HepG2 (cell line): Measurements from ENCODE around the gene ZFX. TPM values are rescaled to one million over a fixed set of nuclear protein-coding genes. Genes with fewer than 3 reads are reported as not detected.

Experiments
- ASH2L ChIP-seq: fragments of 300-600, 200-600 bp; sonication (generic); IDR thresholded peaks from 2 replicates; pipeline ENCODE4 v1.7.0; 2017; ENCODE audit warnings: low read depth, mild to moderate bottlenecking, moderate library complexity, mixed read lengths, low read length; ENCODE audit not compliant: insufficient read length
- CENPX ChIP-seq: sonication (generic); formaldehyde crosslinking; IDR thresholded peaks from 2 replicates; pipeline ENCODE4 v1.9.0; 2021; ENCODE audit warnings: mild to moderate bottlenecking, missing genetic modification reagents, moderate library complexity
- ELF4 ChIP-seq: sonication (generic); formaldehyde crosslinking; IDR thresholded peaks from 2 replicates; pipeline ENCODE4 v1.5.0; 2020; ENCODE audit warnings: missing genetic modification reagents, mild to moderate bottlenecking, moderate library complexity, borderline replicate concordance
- GZF1 ChIP-seq: sonication (generic); formaldehyde crosslinking; IDR thresholded peaks from 2 replicates; pipeline ENCODE4 v1.5.1; 2020; ENCODE audit warnings: mild to moderate bottlenecking, missing genetic modification reagents
- LCORL ChIP-seq, 2 experiments: fragments of 450-650 bp in 1 of 2; sonication (generic) in 1 of 2; formaldehyde crosslinking in 1 of 2; IDR thresholded peaks; 2 replicates each; pipeline versions ENCODE4 v1.5.0 to v1.6.1; 2017 to 2020; ENCODE audit warnings: antibody characterized with exemption in 1 of 2, missing genetic modification reagents in 1 of 2
- MXI1 ChIP-seq: IDR thresholded peaks from 3 replicates; pipeline ENCODE4 v1.6.1; 2012; ENCODE audit warnings: low read depth, low read length, inconsistent platforms, borderline replicate concordance
- RAD51 ChIP-seq: fragments of 450-650 bp; IDR thresholded peaks from 2 replicates; pipeline ENCODE4 v1.6.1; 2016; ENCODE audit warnings: borderline replicate concordance
- SRY ChIP-seq: sonication (generic); formaldehyde crosslinking; IDR thresholded peaks from 2 replicates; pipeline ENCODE4 v1.8.0; 2022; ENCODE audit warnings: mild to moderate bottlenecking, missing genetic modification reagents
- U2AF1 ChIP-seq: fragments of 200-400 bp; formaldehyde crosslinking; optimal IDR thresholded peaks from 2 replicates; pipeline ENCODE3; 2017; ENCODE audit warnings: mild to moderate bottlenecking, low read depth, low read length
- YY1 ChIP-seq: IDR thresholded peaks from 2 replicates; pipeline ENCODE4 v1.6.1; 2011; ENCODE audit warnings: low read length, low read depth, moderate library complexity, mild to moderate bottlenecking; ENCODE audit not compliant: insufficient read depth, insufficient replicate concordance
- ZBTB1 ChIP-seq: sonication (generic); formaldehyde crosslinking; IDR thresholded peaks from 2 replicates; pipeline ENCODE4 v1.4.0; 2020; ENCODE audit warnings: missing genetic modification reagents, borderline replicate concordance
- ZNF280B ChIP-seq: sonication (generic); formaldehyde crosslinking; IDR thresholded peaks from 2 replicates; pipeline ENCODE4 v1.5.0; 2020; ENCODE audit warnings: missing genetic modification reagents, mild to moderate bottlenecking, borderline replicate concordance
- ZNF335 ChIP-seq: sonication (generic); formaldehyde crosslinking; IDR thresholded peaks from 2 replicates; pipeline ENCODE4 v1.4.0; 2020; ENCODE audit warnings: missing genetic modification reagents
- ZNF672 ChIP-seq: sonication (generic); formaldehyde crosslinking; IDR thresholded peaks from 2 replicates; pipeline ENCODE4 v1.8.1; 2022; ENCODE audit warnings: missing genetic modification reagents
- ZNF749 ChIP-seq: sonication (generic); formaldehyde crosslinking; IDR thresholded peaks from 2 replicates; pipeline ENCODE4 v1.8.0; 2022; ENCODE audit warnings: mild to moderate bottlenecking, missing genetic modification reagents, moderate library complexity, borderline replicate concordance
- ZSCAN25 ChIP-seq: sonication (generic); formaldehyde crosslinking; IDR thresholded peaks from 2 replicates; pipeline ENCODE4 v1.8.0; 2022; ENCODE audit warnings: mild to moderate bottlenecking, missing genetic modification reagents
- ZSCAN29 ChIP-seq: sonication (generic); formaldehyde crosslinking; conservative IDR thresholded peaks from 2 replicates; pipeline ENCODE4 v1.4.0; 2020; ENCODE audit warnings: mild to moderate bottlenecking, missing genetic modification reagents
- polyA plus RNA-seq, 8 experiments: library from polyadenylated mRNA; depleted of rRNA in 3 of 8; stranded (reverse) in 7 of 8; unstranded in 1 of 8; fragments of >200 nt; fragmentation: Illumina TruSeq in 4 of 8; extraction: Trizol in 4 of 8; gene quantifications; 2 replicates each; pipeline versions ENCODE4 v1.2.1 to v1.2.3, GENCODE V29; 2011 to 2016; ENCODE audit warnings: low read depth in 4 of 8, missing spikeins in 1 of 8, mixed read lengths in 1 of 8; ENCODE audit not compliant: insufficient read depth in 1 of 8
- total RNA-seq, 5 experiments: library from RNA; depleted of rRNA; stranded (reverse); fragments of >200 nt; fragmentation: Illumina TruSeq; extraction: Trizol; gene quantifications; 2 replicates each; pipeline ENCODE4 v1.2.3, GENCODE V29; 2016; ENCODE audit warnings: low read depth in 1 of 5
- TF ChIP-seq, protein P1 (sequence below): sonication (generic); formaldehyde crosslinking; IDR thresholded peaks from 2 replicates; pipeline ENCODE4 v1.8.1; 2023; ENCODE audit warnings: missing genetic modification reagents, inconsistent platforms, borderline replicate concordance
- TF ChIP-seq, protein P2 (sequence below): sonication (generic); formaldehyde crosslinking; IDR thresholded peaks from 2 replicates; pipeline ENCODE4 v1.9.0; 2021; ENCODE audit warnings: missing genetic modification reagents, mild to moderate bottlenecking, borderline replicate concordance
- TF ChIP-seq, protein P3 (sequence below): sonication (generic); formaldehyde crosslinking; IDR thresholded peaks from 2 replicates; pipeline ENCODE4 v1.5.1; 2020; ENCODE audit warnings: missing genetic modification reagents, mild to moderate bottlenecking, borderline replicate concordance
- TF ChIP-seq, protein P4 (sequence below): fragments of 450-650 bp; IDR thresholded peaks from 2 replicates; pipeline ENCODE4 v1.6.1; 2017
- TF ChIP-seq, protein P5 (sequence below): sonication (generic); formaldehyde crosslinking; IDR thresholded peaks from 2 replicates; pipeline ENCODE4 v1.4.0; 2020; ENCODE audit warnings: missing genetic modification reagents, mild to moderate bottlenecking, borderline replicate concordance

Gene ZFX
- total and polyA plus RNA-seq, 2 of the 13 experiments (the other 11 are each of a cell fraction or from before 2014, with no cell fraction given): 13.8 to 37.3 TPM

DNA sequence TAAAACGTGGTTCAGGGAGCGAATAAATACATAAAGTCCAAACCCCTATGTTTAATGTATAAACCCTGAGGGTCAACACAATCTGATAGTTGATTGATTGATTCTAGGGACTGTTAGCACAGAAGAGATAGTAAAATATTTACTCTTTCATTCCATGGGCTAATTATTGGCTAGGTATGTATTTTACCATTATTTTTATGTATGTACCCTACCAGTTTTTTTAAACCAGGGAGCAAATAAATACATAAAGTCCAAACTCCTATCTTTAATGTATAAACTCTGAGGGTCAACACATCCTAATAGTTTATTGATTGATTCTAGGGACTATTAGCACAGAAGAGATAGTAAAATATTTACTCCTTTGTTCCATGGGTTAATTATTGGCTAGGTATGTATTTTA is 40.0 kb downstream of the ZFX start (continued):
- TF ChIP-seq ZNF280B: no peak
- no peak for TF ChIP-seq MXI1
- TF ChIP-seq ZSCAN29 (CRISPR knock-in tag): no peak
- TF ChIP-seq, protein P1, sequence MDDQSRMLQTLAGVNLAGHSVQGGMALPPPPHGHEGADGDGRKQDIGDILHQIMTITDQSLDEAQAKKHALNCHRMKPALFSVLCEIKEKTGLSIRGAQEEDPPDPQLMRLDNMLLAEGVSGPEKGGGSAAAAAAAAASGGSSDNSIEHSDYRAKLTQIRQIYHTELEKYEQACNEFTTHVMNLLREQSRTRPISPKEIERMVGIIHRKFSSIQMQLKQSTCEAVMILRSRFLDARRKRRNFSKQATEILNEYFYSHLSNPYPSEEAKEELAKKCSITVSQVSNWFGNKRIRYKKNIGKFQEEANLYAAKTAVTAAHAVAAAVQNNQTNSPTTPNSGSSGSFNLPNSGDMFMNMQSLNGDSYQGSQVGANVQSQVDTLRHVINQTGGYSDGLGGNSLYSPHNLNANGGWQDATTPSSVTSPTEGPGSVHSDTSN: no peak
- TF ChIP-seq, protein P2, sequence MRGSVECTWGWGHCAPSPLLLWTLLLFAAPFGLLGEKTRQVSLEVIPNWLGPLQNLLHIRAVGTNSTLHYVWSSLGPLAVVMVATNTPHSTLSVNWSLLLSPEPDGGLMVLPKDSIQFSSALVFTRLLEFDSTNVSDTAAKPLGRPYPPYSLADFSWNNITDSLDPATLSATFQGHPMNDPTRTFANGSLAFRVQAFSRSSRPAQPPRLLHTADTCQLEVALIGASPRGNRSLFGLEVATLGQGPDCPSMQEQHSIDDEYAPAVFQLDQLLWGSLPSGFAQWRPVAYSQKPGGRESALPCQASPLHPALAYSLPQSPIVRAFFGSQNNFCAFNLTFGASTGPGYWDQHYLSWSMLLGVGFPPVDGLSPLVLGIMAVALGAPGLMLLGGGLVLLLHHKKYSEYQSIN (CRISPR knock-in tag): no peak
- TF ChIP-seq ZNF672: no peak
- no peak for TF ChIP-seq ZNF749 (CRISPR knock-in tag)
- no peak for TF ChIP-seq ELF4 (CRISPR knock-in tag)
- TF ChIP-seq, protein P3, sequence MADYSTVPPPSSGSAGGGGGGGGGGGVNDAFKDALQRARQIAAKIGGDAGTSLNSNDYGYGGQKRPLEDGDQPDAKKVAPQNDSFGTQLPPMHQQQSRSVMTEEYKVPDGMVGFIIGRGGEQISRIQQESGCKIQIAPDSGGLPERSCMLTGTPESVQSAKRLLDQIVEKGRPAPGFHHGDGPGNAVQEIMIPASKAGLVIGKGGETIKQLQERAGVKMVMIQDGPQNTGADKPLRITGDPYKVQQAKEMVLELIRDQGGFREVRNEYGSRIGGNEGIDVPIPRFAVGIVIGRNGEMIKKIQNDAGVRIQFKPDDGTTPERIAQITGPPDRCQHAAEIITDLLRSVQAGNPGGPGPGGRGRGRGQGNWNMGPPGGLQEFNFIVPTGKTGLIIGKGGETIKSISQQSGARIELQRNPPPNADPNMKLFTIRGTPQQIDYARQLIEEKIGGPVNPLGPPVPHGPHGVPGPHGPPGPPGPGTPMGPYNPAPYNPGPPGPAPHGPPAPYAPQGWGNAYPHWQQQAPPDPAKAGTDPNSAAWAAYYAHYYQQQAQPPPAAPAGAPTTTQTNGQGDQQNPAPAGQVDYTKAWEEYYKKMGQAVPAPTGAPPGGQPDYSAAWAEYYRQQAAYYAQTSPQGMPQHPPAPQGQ: no peak
- no peak for TF ChIP-seq RAD51
- no peak for TF ChIP-seq ZBTB1
- TF ChIP-seq, protein P4, sequence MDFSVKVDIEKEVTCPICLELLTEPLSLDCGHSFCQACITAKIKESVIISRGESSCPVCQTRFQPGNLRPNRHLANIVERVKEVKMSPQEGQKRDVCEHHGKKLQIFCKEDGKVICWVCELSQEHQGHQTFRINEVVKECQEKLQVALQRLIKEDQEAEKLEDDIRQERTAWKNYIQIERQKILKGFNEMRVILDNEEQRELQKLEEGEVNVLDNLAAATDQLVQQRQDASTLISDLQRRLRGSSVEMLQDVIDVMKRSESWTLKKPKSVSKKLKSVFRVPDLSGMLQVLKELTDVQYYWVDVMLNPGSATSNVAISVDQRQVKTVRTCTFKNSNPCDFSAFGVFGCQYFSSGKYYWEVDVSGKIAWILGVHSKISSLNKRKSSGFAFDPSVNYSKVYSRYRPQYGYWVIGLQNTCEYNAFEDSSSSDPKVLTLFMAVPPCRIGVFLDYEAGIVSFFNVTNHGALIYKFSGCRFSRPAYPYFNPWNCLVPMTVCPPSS: no peak
- TF ChIP-seq LCORL (IDR thresholded peaks at IDR 0.05): no peak
- no peak for TF ChIP-seq LCORL (CRISPR knock-in tag; IDR thresholded peaks at IDR 0.05)
- TF ChIP-seq, protein P5, sequence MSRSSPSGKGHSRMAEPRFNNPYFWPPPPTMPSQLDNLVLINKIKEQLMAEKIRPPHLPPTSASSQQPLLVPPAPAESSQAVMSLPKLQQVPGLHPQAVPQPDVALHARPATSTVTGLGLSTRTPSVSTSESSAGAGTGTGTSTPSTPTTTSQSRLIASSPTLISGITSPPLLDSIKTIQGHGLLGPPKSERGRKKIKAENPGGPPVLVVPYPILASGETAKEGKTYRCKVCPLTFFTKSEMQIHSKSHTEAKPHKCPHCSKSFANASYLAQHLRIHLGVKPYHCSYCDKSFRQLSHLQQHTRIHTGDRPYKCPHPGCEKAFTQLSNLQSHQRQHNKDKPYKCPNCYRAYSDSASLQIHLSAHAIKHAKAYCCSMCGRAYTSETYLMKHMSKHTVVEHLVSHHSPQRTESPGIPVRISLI (CRISPR knock-in tag): peak; percentile 91
- TF ChIP-seq ASH2L: peak; percentile 42
- TF ChIP-seq ZSCAN25: no peak
- TF ChIP-seq GZF1: no peak
- no peak for TF ChIP-seq SRY (CRISPR knock-in tag)
- no peak for TF ChIP-seq CENPX (CRISPR knock-in tag)
- no peak for TF ChIP-seq ZNF335 (CRISPR knock-in tag)
- TF ChIP-seq U2AF1: no peak
- TF ChIP-seq YY1: no peak
